Hepatocyte (in vitro differentiated cells): ENCODE measurements around the gene EPS8L1.

Experiments
- EZH2 ChIP-seq: fragments of 200-600 bp; sonication (generic); IDR thresholded peaks from 2 replicates; pipeline ENCODE4 v1.6.1; 2016; ENCODE audit warnings: antibody characterized with exemption, mild to moderate bottlenecking, borderline replicate concordance
- EZH2phosphoT487 ChIP-seq: fragments of 200-600 bp; sonication (generic); IDR thresholded peaks from one replicate; pipeline ENCODE4 v1.6.1; 2018; ENCODE audit warnings: antibody characterized with exemption, mild to moderate bottlenecking, low read depth, moderate library complexity; ENCODE audit not compliant: unreplicated experiment, severe bottlenecking
- TF ChIP-seq, protein P1 (sequence below): fragments of 200-600 bp; sonication (generic); IDR thresholded peaks from 2 replicates; pipeline ENCODE4 v1.5.1; 2016; ENCODE audit warnings: antibody characterized with exemption, mild to moderate bottlenecking; ENCODE audit not compliant: poor library complexity

- TF ChIP-seq, protein P1, sequence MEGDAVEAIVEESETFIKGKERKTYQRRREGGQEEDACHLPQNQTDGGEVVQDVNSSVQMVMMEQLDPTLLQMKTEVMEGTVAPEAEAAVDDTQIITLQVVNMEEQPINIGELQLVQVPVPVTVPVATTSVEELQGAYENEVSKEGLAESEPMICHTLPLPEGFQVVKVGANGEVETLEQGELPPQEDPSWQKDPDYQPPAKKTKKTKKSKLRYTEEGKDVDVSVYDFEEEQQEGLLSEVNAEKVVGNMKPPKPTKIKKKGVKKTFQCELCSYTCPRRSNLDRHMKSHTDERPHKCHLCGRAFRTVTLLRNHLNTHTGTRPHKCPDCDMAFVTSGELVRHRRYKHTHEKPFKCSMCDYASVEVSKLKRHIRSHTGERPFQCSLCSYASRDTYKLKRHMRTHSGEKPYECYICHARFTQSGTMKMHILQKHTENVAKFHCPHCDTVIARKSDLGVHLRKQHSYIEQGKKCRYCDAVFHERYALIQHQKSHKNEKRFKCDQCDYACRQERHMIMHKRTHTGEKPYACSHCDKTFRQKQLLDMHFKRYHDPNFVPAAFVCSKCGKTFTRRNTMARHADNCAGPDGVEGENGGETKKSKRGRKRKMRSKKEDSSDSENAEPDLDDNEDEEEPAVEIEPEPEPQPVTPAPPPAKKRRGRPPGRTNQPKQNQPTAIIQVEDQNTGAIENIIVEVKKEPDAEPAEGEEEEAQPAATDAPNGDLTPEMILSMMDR: no peak
- TF ChIP-seq EZH2 (no peak), EZH2phosphoT487 (no peak)
Observed at GRCh38 chr19:55076321-55076720, 652 bp downstream of the EPS8L1 start.
